GM20000 (cell line): ENCODE measurements around the gene CDH24.
A peak's percentile ranks its signal among the peaks of the same experiment; 100 is the strongest.

Experiments
- DNase-seq: peaks from one replicate; pipeline ENCODE4 v3.0.0; 2012; ENCODE audit warnings: low spot score
- CTCF ChIP-seq: IDR thresholded peaks from 2 replicates; pipeline ENCODE4 v1.5.1; 2012; ENCODE audit warnings: mild to moderate bottlenecking, control low read depth; ENCODE audit errors: extremely low read depth, missing control alignments

CDH24 gene

DNA sequence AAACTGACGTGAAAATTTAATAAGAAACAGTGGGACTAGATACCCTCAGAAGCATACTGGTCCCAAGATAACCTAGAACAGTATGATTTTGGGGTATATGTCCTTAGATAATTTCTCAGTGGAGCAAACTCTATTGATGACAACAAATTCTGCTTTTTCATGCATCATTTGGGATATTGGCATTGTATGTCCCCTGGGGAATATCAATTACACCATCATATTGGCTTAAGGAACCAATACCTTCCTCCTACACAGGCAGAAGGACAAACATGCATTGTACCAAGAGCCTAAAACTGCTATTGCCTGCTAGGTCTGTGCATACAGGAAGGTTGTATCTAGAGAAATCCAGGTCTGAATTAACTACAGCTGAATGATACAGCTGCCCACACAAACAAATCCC lies 17.6 kb upstream of the CDH24 start:
- no peak for TF ChIP-seq CTCF
- DNase-seq, result no peak

DNA sequence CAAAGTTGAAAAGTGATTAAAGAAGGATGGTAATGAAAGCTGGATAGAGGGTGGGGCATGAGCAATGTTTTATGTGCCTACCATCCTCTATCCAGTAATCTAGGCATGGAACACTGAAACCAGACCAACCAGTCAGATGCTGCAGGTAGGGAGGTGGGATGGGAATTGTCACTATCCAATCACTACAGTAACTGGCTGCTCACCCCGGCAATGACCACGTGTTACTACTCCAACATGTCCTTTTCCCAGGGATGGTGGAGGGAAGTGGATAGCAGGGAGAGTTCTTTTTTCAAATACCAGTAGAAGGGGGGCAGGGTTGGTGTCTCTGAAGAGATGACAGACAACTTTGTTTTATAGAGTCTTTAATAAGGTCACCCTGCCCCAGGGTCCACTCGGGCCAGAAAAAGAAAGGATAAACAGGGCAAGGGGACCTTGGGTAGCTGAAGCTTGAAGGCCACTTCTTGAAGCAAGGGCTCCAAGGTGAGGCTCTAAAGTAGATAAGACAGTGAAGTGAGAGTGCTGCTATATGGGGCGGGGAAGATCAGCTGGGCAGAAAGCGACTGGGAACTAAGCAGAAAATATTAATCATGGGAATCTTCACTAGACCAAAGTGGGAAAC lies 14.7 kb upstream of the CDH24 start:
- TF ChIP-seq CTCF, result no peak

DNA sequence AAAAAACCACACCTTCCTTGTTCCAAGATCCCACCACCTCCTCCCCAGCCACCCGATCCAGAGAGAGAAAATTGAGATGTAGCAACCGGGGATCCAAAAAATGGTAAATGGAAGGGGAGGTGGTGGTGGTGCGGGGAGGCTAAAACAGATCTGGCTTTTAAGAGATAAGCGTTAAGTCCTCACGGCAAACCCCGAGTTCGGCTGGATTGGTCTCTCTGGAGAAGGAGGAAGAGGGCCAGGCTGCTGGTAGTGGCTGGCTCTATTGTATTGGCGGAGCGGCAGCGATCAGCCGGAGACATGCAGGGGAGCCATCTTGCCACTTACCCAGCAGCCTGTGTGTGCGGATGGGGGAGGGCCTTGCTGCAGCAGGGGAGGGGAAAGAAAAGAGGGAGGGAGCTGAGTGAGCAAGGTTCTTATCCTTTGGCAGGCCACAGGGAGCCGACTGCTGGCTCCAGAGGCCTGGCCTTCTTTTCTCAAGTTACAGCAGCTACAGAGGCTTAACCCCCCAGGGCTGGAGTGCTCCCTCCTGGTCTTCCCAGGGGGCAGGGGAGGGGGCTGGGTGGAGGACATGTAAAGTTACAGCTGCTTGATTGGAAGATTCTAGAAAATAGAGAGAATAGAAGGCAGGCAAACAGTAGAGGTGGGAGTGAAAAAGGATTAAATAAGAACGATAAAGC lies 14.1 kb upstream of the CDH24 start:
- DNase-seq, result peak; percentile 88
- TF ChIP-seq CTCF, result no peak

More for the DNA sequence above, 14.7 kb upstream of the CDH24 start:
- no peak for DNase-seq

DNA sequence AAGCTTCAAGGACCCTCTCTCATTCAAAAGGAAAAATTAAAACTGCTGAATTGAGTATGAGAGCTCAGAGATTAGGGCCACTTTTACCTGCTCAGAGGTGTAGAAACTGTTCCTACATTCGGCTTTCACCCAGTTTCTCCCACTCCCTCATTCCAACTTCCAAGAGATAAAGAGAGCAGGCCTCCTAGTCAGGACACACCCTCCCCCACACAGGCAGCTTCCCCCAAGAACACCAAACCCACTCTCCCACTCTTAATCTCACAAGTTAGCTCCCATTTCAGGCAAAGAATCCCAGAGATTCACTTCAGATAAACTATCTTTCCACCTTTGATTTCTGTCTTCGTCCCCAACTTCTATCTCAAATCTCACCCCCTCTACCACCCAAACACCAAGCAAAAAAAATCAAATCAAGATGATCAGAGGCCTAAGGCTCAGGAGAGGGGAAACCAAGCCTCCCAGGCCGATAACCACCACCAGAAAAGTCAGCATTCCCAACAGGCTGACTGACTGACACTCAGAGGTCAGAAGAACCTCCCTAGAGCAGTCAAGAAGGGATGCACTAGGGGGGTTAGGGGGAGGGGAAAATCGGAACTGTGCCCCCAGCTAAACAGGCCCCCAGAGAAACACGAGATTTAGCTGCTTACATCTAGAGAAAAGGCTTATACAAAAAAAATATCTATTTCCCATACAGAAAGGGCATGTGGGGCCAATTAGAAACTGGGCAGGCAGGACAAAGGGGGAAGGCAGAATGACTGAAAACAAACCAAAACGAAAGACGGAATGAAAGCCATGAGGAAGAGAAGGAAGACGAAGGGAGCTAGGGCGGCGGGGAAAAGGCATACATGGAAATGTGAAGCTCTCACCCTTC lies 13.2 kb upstream of the CDH24 start:
- DNase-seq, result peak; percentile 11
- TF ChIP-seq CTCF, result no peak

DNA sequence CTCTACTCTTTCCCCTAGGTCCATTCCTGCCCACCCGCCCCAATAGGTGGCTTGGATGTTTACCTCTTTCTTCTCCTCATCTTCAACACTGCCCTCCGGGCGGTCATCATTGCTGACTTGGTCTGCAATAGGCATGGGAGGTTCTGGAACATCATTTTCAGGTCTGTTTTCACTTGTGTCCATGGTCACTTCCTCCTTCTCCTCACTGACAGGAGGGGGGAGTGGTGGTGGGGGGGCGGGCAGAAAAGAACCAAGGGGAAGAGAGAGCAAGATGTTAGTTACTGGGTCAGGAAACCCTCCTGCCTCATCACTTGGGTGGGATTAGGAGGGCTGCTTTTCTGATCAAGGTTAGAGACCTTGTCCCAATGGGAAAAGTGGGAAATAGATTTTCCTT lies 12.1 kb upstream of the CDH24 start:
- TF ChIP-seq CTCF, result no peak
- peak; percentile 8 for DNase-seq

DNA sequence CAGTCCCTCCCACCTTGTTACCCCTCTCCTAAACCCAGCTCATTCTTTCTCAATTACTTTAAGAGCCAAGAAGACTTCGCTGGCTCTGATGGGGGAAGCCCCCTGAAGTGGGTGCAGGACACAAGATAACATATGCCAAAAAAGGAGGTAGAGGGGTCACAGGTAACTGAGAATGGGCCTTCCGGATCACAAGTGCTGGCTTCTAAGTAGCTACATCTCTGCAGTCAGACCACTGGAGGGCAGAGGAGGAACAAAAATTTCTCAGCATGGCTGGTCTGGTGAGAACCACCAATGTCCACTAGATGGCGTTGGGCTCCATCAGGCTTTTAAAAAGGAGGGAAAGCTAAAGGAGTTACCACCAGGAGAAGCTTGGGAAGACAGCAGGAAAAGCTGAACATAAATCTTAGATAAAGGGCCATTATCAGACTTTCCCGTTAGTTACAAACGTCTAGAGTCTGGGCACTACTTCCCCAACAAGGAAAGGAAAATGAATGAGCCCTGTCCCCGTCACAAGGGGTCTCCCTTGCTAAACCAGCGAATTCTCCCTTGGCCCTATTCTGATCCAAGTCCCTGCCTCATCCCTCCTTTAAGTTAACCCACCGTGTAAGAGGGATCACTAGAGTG lies 11.6 kb upstream of the CDH24 start:
- TF ChIP-seq CTCF, result peak; percentile 95
- peak; percentile 91 for DNase-seq
